Liver (tissue), 3 donors: ENCODE results near the gene ACTR2.

Experiments
- FOXA1 ChIP-seq: IDR thresholded peaks from 2 replicates; pipeline ENCODE4 v1.6.1; 2016; ENCODE audit warnings: antibody characterized with exemption
- GABPA ChIP-seq, 2 donors: IDR thresholded peaks in 1 of 2; conservative IDR thresholded peaks in 1 of 2; 2 replicates each; pipeline ENCODE4 v1.6.1; 2016; ENCODE audit warnings: antibody characterized with exemption in 2 of 2, mild to moderate bottlenecking in 1 of 2, moderate library complexity in 1 of 2
- JUND ChIP-seq, 2 donors: IDR thresholded peaks; 2 replicates each; pipeline ENCODE4 v1.6.1; 2016; ENCODE audit warnings: antibody characterized with exemption in 2 of 2
- SP1 ChIP-seq: IDR thresholded peaks from 2 replicates; pipeline ENCODE4 v1.6.1; 2018; ENCODE audit warnings: antibody characterized with exemption, mild to moderate bottlenecking
- TAF1 ChIP-seq: conservative IDR thresholded peaks from 2 replicates; pipeline ENCODE4 v1.6.1; 2016; ENCODE audit warnings: antibody characterized with exemption, mild to moderate bottlenecking
- YY1 ChIP-seq: IDR thresholded peaks from 2 replicates; pipeline ENCODE4 v1.6.1; 2016; ENCODE audit warnings: antibody characterized with exemption, mild to moderate bottlenecking
- TF ChIP-seq, protein P1 (sequence below): fragments of 150-350 bp; IDR thresholded peaks from 2 replicates; pipeline ENCODE4 v1.5.1; 2017; ENCODE audit warnings: improper control_type of control experiment, low read depth, low read length; ENCODE audit not compliant: missing input control
- TF ChIP-seq, protein P2 (sequence below): IDR thresholded peaks from 2 replicates; pipeline ENCODE4 v1.6.1; 2016; ENCODE audit warnings: antibody characterized with exemption
- TF ChIP-seq, protein P3 (sequence below): IDR thresholded peaks from 2 replicates; pipeline ENCODE4 v1.6.1; 2016; ENCODE audit warnings: antibody characterized with exemption
- TF ChIP-seq, protein P4 (sequence below): IDR thresholded peaks from 2 replicates; pipeline ENCODE4 v1.6.1; 2016; ENCODE audit warnings: antibody characterized with exemption
- donor health status: healthy.
- donor health status: healthy.

DNA sequence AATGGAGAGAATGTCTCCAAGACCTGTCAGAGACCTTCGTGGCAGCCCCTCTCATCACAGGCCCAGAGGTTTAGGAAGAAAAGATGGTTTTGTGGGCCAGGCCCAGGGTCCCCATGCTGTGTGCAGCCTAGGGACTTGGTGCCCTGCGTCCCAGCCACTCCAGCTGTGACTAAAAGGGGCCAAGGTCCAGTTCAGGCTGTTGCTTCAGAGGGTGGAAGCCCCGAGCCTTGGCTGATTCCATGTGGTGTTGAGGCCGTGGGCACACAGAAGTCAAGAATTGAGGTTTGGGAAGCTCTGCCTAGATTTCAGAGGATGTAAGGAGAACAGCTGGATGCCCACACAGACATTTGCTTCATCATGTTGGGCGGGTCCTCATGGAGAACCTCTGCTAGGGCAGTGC lies 45.1 kb upstream of the ACTR2 start:
- TF ChIP-seq, protein P1, sequence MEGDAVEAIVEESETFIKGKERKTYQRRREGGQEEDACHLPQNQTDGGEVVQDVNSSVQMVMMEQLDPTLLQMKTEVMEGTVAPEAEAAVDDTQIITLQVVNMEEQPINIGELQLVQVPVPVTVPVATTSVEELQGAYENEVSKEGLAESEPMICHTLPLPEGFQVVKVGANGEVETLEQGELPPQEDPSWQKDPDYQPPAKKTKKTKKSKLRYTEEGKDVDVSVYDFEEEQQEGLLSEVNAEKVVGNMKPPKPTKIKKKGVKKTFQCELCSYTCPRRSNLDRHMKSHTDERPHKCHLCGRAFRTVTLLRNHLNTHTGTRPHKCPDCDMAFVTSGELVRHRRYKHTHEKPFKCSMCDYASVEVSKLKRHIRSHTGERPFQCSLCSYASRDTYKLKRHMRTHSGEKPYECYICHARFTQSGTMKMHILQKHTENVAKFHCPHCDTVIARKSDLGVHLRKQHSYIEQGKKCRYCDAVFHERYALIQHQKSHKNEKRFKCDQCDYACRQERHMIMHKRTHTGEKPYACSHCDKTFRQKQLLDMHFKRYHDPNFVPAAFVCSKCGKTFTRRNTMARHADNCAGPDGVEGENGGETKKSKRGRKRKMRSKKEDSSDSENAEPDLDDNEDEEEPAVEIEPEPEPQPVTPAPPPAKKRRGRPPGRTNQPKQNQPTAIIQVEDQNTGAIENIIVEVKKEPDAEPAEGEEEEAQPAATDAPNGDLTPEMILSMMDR, result no peak
- TF ChIP-seq, protein P2, sequence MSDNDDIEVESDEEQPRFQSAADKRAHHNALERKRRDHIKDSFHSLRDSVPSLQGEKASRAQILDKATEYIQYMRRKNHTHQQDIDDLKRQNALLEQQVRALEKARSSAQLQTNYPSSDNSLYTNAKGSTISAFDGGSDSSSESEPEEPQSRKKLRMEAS, result no peak
- TF ChIP-seq SP1, result no peak
- TF ChIP-seq, protein P3, sequence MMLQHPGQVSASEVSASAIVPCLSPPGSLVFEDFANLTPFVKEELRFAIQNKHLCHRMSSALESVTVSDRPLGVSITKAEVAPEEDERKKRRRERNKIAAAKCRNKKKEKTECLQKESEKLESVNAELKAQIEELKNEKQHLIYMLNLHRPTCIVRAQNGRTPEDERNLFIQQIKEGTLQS, result no peak
- no peak for TF ChIP-seq GABPA (IDR thresholded peaks at IDR 0.05 in 1 of 2, conservative IDR thresholded peaks at IDR 0.05 in 1 of 2)
- TF ChIP-seq YY1, result no peak
- TF ChIP-seq, protein P4, sequence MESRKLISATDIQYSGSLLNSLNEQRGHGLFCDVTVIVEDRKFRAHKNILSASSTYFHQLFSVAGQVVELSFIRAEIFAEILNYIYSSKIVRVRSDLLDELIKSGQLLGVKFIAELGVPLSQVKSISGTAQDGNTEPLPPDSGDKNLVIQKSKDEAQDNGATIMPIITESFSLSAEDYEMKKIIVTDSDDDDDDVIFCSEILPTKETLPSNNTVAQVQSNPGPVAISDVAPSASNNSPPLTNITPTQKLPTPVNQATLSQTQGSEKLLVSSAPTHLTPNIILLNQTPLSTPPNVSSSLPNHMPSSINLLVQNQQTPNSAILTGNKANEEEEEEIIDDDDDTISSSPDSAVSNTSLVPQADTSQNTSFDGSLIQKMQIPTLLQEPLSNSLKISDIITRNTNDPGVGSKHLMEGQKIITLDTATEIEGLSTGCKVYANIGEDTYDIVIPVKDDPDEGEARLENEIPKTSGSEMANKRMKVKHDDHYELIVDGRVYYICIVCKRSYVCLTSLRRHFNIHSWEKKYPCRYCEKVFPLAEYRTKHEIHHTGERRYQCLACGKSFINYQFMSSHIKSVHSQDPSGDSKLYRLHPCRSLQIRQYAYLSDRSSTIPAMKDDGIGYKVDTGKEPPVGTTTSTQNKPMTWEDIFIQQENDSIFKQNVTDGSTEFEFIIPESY, result no peak
- TF ChIP-seq TAF1, result no peak
- TF ChIP-seq JUND (IDR thresholded peaks at IDR 0.05), result no peak
- TF ChIP-seq FOXA1, result no peak
